Epithelial cell of prostate (primary cell): Measurements from ENCODE around the gene MS4A4E.
"Not testable (repeated sequence)": the region's sequence is repeated elsewhere in the genome, so short reads cannot be mapped to it uniquely, and the experiment has no call there.

ENCODE experiments used
- DNase-seq: peaks from one replicate; pipeline ENCODE4 v3.0.0-alpha.2; 2011; ENCODE audit warnings: low read depth, low spot score
- H3K27ac ChIP-seq: fragments of 450-650 bp; 2 replicates; pipeline ENCODE4 v1.5.1; 2017; ENCODE audit warnings: mild to moderate bottlenecking

The MS4A4E gene

DNA sequence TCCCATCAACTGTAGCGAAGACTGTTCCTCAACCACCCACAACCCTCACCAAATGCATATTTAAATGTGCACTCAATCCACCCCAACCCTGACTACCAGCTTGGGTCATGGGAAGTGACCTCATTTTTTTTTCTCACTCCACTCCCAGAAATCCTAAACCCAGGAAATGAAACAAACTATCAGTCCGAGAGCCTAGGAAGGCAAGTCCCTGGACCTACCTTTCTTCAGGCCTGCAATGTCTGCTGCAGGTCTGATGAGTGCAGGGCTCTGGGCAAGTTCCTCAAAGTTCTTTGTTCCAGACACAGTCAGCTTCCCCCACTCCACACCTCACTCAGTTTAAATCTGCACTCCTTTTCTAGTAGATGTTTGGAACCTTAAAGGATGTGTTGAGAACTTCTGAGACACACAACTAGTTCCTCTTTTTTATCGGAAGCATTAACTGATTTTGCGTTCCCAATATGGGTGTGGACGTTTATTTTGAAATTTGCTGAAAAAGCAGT, at the start of gene MS4A4E:
TSS of gene MS4A4E (minus strand) at position 398 of the 500 bp plus-strand sequence. CDS start 13,082 bp downstream, outside the sequence.
- no peak within 1 kb of the TSS for H3K27ac ChIP-seq

DNA sequence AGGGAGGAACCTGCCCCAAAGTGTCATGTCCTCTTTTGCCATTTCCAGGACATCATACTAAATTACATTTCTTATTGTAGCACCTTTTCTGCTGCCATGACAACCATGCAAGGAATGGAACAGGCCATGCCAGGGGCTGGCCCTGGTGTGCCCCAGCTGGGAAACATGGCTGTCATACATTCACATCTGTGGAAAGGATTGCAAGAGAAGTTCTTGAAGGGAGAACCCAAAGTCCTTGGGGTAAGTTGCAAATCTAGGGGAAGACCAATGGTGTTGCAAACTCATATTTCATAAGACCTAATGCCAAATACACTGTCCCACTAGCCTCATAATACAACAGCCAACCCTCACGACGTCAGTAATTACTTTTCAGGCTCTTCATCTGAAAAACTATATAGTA, 49.2 kb upstream of the MS4A4E start:
- no peak overlapping the region for H3K27ac ChIP-seq
- no peak for DNase-seq

More for the DNA sequence above, at the start of gene MS4A4E:
- no peak for DNase-seq

DNA sequence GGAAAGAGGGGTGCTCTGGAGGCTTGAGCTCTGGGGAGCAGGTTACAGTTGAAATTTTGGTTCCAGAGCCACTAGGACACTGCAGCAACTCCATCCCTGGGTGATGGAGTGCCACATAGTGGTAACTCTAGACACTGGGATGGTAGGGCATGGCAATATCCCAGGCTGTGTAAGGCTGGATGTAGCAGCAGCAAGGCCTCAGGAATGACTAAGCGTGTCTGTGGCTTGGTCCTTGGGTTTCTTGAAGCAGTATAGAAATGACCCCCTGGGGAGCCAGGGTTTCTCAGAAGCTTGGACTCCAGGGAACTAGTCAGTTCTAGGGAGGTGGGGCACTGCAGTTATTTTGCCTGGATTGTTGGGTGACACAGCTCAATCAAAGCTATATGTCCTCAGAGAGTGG, 45.6 kb upstream of the MS4A4E start:
- no peak for DNase-seq
- H3K27ac ChIP-seq, result no peak overlapping the region

DNA sequence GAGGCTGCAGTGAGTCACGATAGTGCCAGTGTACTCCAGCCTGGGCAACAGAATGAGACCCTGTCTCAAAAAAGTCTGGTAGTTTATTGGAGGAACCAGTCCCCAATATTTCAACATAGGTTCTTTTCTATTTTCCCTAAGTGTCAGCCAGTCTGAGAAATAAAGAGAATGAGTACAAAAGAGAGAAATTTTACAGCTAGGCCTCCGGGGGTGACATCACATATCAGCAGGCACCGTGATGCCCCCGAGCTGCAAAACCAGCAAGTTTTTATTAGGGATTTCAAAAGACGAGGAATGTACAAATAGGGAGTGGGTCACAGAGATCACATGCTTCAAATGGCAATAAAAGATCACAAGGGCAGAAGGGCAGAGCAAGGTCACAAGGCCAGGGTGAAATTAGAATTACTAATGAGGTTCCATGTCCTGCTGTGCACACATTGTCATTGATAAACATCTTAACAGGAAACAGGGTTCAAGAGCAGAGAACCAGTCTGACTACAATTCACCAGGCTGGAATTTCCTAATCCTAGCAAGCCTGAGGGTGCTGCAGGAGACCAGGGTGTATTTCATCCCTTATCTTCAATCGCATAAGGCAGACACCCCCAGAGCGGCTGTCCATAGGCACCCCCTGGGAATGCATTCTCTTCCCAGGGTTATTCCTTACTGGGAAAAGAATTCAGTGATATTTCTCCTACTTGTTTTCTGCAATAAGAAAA, 42.6 kb upstream of the MS4A4E start:
- H3K27ac ChIP-seq, DNase-seq: not testable (repeated sequence)

DNA sequence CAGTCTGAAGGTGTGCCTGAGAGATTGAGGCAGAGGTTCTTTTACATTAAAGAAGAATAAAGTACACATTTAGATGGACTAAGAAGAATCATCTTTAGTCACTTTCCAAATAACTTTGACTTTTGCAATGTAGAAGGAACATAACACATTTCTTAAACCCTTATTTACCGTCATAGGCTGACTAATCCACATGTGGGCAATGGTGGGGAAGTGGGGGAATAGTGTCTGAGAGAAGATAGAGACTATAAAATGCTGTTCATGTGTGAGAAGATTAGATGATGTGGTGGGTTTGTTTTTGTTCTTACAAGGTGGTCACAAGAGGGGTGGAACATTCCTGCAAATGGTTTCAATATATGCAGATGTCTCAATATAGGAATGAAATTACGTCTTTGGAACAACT, 39.3 kb upstream of the MS4A4E start:
- no peak overlapping the region for H3K27ac ChIP-seq

DNA sequence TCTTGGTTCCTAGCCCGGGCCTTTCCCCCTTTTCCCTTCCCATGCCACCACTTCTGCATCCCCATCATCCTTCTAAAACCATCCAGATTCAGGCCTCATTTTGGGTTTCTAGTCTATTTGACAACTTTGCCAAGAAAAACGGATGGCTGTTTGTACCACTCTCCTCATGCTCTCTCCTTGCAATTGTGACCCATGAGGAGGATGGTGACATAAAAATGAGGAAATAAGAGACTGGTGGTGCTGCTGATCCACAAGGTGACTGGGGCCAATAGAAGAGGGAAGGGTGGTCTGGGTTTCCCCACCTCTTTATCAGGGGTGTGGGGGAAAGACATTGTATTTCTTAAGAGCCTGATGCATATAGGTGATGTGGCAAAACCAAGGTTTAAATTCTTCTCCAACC, 38.5 kb upstream of the MS4A4E start:
- no peak for DNase-seq
- no peak overlapping the region for H3K27ac ChIP-seq

More for the DNA sequence above, 39.3 kb upstream of the MS4A4E start:
- no peak for DNase-seq

DNA sequence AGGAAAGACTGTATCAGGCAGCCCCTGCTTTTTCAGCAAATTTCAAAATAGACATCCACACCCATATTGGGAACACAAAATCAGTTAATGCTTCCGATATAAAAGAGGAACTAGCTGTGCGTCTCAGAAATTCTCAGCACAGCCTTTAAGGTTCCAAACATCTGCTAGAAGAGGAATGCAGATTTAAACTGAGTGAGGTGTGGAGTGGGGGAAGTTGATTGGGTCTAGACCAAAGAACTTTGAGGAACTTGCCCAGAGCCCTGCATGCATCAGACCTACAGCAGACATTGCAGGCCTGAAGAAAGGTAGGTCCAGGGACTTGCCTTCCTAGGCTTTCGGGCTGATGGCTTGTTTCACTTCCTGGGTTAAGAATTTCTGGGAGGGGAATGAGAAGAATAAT, 37.5 kb upstream of the MS4A4E start, which contains the start of gene MS4A4A:
TSS of gene MS4A4A (plus strand) at position 255 of the 400 bp plus-strand sequence. CDS start at position 265, 10 bp downstream.
- no peak within 1 kb of the TSS for H3K27ac ChIP-seq
- no peak for DNase-seq

DNA sequence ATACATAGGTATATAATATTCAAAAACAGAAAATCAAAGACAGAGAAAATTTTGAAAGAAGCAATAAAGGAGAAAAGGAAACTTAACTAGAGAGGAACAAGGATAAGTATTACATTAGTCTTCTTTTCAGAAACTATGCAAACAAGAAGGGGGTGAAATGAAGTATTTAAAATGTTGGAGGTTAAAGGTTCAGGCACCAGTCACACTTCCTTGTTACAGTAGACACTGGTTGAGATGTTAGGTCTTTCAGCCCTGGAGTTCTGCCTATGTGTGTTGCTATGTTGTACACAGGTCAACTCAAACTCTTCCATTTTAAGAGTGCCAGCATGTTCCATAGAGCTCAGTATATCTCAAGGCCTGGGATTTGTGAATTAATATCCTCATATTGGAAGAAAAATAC, 31.5 kb upstream of the MS4A4E start:
- no peak for DNase-seq
- no peak overlapping the region for H3K27ac ChIP-seq

DNA sequence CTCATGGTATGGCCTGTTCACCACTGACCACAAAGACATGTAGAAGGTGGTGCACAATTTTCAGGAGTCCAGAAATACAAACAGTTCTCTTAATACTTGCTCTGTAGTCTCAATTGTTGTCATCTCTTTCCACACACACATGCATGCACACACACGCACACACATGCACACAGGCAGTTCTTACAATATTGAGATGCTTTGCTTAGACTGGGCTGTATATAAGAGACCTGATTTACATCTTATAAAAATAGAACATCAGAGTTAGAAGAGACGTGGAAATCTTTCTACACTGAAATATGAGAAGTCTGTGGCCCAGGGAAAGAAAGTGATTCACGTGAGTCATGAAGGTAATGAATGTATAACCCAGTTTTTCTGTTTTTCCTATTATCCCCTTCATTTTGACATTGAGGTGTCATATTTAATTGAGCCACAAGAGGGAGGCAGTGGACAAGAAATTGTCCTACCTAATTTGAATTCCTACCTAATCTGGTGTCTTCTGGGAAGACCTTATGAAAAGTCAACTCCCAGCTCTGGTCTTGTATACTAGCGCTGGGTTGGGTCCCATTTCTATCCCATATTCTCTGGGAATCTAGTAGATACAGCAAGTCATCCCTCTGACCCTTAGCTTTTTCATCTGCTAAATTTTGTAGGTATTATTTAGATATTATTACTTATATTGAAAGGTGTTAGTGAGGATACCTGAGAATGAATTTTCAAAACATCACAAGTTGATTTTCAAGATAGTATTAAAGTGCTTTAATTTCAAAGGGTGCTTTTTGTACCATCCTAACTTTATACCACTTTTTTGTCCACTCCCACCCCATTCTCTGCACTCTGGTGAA, 22.7 kb upstream of the MS4A4E start:
- DNase-seq, result no peak
- H3K27ac ChIP-seq, result no peak overlapping the region

DNA sequence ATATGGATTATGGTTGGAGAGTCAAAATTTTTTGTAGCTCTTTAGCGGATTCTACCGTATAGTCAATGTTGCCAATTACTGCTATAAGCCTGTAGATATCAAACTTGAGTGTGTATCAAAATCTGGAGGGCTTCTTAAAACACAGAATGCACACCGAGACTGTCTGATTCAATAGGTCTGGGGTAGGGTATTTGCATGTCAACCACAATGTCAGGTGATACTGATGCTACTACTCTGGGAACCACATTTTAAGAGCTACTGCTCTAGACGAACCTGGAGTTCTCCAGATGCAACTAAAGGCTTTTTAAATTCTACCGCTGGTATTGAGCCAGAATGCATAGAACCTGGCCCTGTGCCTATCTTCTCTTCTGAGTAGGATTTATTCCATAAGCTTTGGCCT, 21.7 kb upstream of the MS4A4E start:
- DNase-seq, result no peak
- no peak overlapping the region for H3K27ac ChIP-seq

DNA sequence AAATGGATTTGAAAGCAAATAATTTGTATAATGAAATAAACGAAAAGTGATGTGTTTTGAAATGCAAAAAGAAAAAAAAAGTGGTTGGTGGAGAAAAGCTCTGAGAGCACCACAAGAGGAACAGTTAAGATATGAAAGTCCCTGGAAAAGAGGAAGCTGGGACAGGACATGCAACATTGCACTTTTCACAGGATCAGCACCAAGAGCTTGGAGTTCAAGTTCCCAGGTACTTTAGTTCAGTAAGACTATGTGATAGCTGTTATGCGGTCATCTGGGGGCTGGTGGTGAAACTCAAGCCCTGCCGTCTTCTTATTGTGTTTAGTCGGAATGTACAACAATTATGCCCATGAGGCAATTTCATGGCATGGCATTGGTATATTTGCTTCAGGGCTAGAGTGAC, 20.5 kb upstream of the MS4A4E start:
- no peak for DNase-seq
- H3K27ac ChIP-seq, result no peak overlapping the region

DNA sequence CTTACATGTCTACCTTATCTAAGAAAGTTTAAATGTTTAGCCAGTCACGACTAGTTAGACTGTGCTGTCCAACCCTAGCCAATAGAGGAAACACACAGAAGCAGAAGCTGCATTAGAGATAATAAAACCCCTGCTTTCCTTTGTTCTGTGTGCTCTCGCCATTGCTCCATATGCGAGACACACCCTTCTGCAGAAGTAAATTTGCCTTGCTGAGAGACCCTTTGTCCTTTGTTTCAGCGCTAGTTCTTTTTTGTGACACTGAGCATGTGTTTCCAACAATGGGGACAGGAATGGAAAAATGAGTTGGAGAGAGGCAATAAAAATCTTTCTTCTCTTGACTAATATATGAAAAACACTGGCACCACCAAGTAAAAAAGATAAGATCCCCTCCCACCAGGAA, 18.1 kb upstream of the MS4A4E start:
- H3K27ac ChIP-seq, result no peak overlapping the region
- no peak for DNase-seq

DNA sequence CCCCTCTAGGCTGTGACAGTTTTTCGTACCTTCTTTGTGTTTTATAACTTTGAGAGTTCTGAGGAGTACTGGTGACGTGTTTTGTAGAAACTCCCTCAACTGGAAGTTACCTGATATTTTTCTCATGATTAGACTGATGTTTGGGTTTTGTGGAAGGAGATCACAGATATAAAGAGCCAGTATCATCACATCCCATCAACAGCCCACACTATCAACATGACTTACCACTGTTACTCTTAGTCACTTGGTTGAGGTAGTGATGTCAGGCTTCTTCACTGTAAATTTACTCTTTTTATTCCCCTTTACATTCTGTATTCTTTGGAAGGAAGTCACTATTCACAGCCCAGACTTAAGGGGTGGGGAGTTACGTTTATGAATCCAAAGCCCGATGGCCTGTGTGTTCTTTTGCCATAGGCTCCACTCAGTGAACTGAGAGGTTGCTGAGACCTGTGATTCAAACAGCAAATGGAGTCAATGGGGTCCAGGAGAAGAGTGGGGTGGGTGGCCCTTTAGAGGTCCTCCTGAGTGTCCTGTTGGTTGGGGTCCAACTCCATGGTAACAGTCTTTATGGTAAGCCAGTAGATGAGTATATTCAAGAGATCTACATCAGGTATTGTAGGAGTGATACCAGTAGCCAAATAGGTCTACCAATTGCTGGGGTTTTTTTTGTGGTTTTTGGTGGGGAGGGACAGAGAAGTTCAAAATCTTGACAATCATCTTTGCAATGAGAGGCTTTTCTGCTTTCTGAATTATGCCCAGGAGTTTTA, 15.2 kb upstream of the MS4A4E start:
- no peak overlapping the region for H3K27ac ChIP-seq
- no peak for DNase-seq

DNA sequence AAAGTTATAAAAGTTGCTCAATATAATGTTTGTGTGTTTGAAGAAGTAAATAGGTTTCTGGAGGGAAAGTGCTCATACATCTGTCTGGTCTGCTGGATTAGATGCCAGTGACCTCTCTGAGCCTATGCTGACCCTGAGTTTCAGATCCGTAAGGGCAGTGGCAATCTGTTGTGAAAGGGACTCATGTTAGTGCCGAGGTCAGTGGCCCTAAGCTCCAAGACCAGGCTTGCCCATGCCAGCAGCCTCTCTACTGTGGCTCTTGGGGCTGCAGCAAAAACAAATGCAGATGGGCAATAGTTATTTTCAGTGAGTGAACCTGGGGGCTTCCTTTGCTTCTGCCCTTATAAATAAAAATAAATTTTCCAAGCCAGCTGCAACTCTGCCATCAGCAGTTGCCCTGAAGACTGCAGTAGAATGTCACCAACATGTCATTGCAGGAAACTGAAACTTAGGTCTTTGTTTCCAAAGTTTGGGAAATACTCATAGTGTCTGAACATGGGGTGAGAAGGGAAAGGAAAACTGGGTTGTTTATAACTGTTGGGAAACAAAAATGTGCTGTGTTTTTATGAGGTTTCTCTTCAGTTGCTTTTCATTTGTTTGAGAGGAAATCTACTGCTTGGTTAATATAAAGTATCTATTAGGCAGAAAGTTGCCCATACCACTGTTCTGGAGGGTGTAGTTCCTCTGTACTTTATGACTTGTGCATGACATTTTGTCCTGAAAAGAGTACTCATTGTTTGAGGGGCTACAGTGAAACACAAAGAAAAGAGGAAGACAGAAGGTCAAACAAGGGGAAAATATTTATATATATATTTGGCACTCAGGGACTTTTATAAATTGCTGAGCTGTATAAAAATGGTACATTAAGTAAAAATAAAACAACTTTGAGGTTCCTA, 9.5 kb upstream of the MS4A4E start:
- no peak for DNase-seq
- H3K27ac ChIP-seq, result no peak overlapping the region

DNA sequence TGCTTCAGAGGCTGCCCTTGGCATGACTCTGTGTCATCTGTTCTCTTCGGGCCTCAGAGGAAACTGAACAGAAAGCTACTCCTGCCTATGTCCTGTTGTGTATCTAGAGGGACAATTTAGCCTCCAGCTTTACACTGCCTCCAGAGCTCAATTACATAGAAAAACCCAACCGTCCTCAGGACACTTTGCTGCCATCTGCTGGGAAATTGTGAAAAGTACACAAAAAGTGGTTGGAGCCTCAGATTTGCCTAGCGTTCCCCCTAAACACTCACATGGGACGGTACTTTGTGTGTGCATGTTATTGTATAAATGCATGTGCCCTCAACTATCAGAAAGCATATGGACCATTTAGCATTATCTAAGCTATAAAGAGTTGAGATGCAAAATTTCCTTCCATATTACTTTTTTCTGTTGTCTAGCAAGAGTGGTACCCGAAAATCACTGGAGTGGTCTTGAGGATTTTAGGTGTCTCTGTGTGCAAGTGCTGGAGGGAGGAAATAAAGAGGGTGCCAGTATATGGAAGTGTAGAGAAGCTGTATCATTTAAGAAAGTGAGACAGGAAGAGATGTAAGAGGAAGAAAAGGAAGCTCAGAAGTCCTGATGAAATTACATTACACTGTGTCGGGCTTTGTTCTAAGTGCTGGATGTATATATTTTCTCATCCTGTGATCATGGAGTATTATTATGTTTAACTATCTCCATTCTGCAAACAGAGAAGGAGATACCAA, 8.7 kb upstream of the MS4A4E start:
- no peak for DNase-seq
- H3K27ac ChIP-seq, result no peak overlapping the region

DNA sequence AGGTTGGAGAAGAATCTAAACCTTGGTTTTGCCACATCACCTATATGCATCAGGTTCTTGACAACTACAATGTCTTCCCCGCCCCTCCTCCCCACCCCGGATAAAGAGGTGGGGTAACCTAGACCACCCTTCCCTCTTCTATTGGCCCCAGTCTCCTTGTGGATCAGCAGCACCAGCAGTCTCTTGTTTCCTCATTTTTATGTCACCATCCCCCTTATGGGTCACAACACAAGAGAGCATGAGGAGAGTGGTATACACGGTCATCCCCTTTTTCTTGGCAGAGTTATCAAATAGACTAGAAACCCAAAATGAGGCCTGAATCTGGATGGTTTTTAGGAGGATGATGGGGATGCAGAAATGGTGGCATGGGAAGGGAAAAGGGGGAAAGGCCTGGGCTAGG, 1.2 kb downstream of the MS4A4E start:
- no peak for DNase-seq
- no peak overlapping the region for H3K27ac ChIP-seq

DNA sequence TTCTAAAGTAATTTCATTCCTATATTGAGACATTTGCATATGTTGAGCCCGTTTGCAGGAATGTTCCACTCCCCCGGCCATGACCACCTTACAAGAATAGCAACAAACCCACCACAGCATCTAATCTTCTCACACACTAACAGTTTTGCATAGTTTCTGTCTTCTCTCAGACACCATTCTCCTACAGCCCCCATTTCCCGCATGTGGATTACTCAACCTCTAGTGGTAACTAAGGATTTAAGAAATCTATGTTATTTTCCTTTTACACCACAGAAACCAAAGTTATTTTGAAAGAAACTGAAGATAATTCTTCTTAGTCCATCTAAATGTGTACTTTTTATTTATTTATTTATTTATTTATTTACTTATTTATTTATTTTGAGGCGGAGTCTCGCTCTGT, 2.3 kb downstream of the MS4A4E start:
- no peak overlapping the region for H3K27ac ChIP-seq
- no peak for DNase-seq

DNA sequence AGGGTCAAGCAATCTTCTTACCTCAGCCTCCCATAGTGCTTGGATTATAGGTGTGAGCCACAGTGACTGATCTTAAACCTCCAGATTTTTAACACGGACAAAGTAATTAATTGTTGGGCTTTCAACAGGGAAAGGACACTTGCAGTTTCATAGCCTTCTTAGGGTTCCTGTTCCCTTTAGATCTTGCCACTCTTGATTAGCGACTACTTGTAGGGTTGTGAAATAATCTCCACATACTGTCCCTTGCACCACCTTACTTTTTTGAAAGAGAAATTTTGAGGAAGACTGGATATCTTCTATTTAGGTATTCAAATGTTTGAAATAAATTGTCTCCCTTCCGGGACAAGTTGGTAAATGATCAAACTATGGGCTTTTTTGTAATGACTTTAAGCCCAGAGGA, 7.6 kb downstream of the MS4A4E start:
- DNase-seq, result no peak
- H3K27ac ChIP-seq, result no peak overlapping the region

DNA sequence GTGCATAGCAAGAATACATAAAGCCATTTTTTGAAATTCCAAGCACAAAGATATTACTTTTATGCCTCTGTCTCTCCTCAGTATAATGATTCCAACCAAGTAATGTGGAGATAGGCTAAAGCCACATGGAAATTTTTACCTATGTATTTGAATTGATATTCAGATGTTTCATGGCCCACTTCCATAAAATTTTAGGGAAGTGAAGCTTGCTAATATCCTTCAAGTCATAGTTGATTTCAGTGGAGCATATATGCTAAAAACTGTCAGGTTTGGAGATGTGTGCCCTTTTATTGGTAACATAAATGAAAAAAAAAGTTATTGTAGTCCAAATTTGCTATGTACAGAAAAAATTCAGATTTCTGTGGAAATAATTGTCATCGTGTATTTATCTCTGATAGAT, 12.3 kb downstream of the MS4A4E start:
- H3K27ac ChIP-seq, result no peak overlapping the region
- DNase-seq, result no peak
